Common myeloid progenitor, CD34-positive (primary cell): Measurements from ENCODE around the gene EIF5.
A peak's percentile ranks its signal among the peaks of the same experiment; 100 is the strongest.

Experiments
- CTCF ChIA-PET: fragments of 350-600 bp; sonication (Branson Sonifier 250); formaldehyde crosslinking; loops from one replicate; lab custom pipeline; 2021; ENCODE audit warnings: antibody characterized with exemption; lab: Charles Lee
- POLR2A ChIA-PET: fragments of 350-600 bp; sonication (Branson Sonifier 250); formaldehyde crosslinking; loops from one replicate; lab custom pipeline; 2021; ENCODE audit warnings: antibody characterized with exemption; lab: Charles Lee
- DNase-seq, 3 donors: peaks; one replicate each; pipeline versions ENCODE4 v3.0.0 to v3.0.0-alpha.2; 2013
- H3K27ac ChIP-seq, 2 experiments: 1 replicate in 1 of 2; 2 replicates in 1 of 2; pipeline ENCODE4 v1.7.0; 2013; ENCODE audit warnings: inconsistent platforms in 2 of 2, low read length in 2 of 2, mild to moderate bottlenecking in 2 of 2, low read depth in 1 of 2, moderate library complexity in 1 of 2; ENCODE audit not compliant: severe bottlenecking in 2 of 2, insufficient read depth in 1 of 2, poor library complexity in 1 of 2
- H3K27me3 ChIP-seq, 5 experiments: replicated peaks in 2 of 5; 1 replicate in 3 of 5; 2 replicates in 2 of 5; pipeline versions ENCODE4 v1.6.1 to v1.7.0; 2013; ENCODE audit warnings: low read length in 4 of 5, mild to moderate bottlenecking in 2 of 5, moderate library complexity in 2 of 5, inconsistent platforms in 1 of 5; ENCODE audit not compliant: insufficient read depth in 5 of 5, control insufficient read depth in 4 of 5
- H3K36me3 ChIP-seq, 4 experiments: 1 replicate in 2 of 4; 2 replicates in 2 of 4; pipeline versions ENCODE4 v1.6.1 to v1.7.0; 2013; ENCODE audit warnings: low read length in 3 of 4, control low read depth in 1 of 4, mild to moderate bottlenecking in 1 of 4; ENCODE audit not compliant: control insufficient read depth in 4 of 4, insufficient read depth in 4 of 4
- H3K4me1 ChIP-seq, 4 experiments: 1 replicate in 3 of 4; 2 replicates in 1 of 4; pipeline versions ENCODE4 v1.6.1 to v1.7.1; 2013; ENCODE audit warnings: low read length in 3 of 4, mild to moderate bottlenecking in 3 of 4, control low read depth in 1 of 4, inconsistent platforms in 1 of 4, moderate library complexity in 1 of 4; ENCODE audit not compliant: control insufficient read depth in 4 of 4, insufficient read depth in 4 of 4; ENCODE audit errors: control extremely low read depth in 1 of 4
- H3K4me3 ChIP-seq, 7 experiments: 1 replicate in 4 of 7; 2 replicates in 3 of 7; pipeline versions ENCODE4 v1.5.1 to v1.7.0; 2013; ENCODE audit warnings: mild to moderate bottlenecking in 7 of 7, low read length in 6 of 7, moderate library complexity in 6 of 7, inconsistent platforms in 2 of 7, low read depth in 2 of 7, control low read depth in 1 of 7; ENCODE audit not compliant: insufficient read depth in 4 of 7, control insufficient read depth in 1 of 7; ENCODE audit errors: extremely low read depth in 1 of 7
- H3K9me3 ChIP-seq, 5 experiments: 1 replicate in 4 of 5; 2 replicates in 1 of 5; pipeline versions ENCODE4 v1.6.1 to v1.7.1; 2013; ENCODE audit warnings: low read length in 4 of 5, mild to moderate bottlenecking in 2 of 5, inconsistent platforms in 1 of 5, low read depth in 1 of 5, moderate library complexity in 1 of 5; ENCODE audit not compliant: control insufficient read depth in 4 of 5, insufficient read depth in 2 of 5; ENCODE audit errors: control extremely low read depth in 1 of 5
- WGBS: methylation state at CpG from one replicate; pipeline ENCODE4 v1.1.5; 2013; ENCODE audit not compliant: insufficient coverage; 5-methylcytosine and 5-hydroxymethylcytosine counted together

The EIF5 gene

DNA sequence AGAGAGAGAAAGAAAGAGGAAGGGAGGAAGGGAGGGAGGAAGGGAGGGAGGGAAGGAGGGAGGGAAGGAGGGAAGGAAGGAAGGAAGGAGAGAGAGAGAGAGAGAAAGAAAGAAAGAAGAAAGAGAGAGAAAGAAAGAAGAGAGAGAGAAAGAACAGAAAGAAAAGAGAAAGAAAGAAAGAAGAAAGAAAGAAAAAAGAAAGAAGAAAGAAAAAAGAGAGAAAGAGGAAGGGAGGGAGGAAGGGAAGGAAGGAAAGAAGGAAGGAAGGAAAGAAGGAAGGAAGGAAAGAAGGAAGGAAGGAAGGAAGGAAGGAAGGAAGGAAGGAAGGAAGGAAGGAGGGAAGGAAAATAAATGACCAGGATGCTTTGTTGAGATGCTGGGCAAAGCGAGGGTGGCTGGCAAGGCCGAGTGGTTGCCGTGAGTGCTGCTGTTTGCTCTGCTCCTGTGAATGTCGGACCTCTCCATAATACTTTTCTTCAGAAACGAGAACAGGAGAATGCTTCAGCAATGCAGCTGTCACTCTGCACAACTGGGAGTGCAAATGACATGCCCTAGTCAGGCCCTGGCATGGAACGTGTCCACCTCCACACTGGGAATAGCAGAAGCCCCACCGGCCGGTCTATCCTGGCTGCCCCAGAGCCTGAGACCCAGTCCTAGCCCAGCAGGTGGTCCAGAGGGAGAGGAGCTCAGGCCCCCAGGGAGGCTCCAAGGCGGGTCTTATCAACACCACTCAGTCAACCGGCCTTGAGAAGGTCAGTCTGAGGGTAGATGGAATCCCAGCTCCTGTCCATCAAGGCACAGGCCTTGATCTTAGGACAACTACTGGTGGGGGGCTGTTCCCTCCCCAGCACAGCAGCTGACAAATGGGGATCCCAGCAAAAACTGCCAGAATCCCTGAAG lies 25.1 kb upstream of the EIF5 start:
- CTCF ChIA-PET: interaction anchor here (1.2 to 1.6 kb wide), 3 partner anchors 19 to 204 kb away, joined by 3 to 4 read pairs (median 3); no protein-coding TSS in a partner anchor
- 97% methylated on average over 10 of the region's 10 CpGs for WGBS
- POLR2A ChIA-PET: no interaction called here

DNA sequence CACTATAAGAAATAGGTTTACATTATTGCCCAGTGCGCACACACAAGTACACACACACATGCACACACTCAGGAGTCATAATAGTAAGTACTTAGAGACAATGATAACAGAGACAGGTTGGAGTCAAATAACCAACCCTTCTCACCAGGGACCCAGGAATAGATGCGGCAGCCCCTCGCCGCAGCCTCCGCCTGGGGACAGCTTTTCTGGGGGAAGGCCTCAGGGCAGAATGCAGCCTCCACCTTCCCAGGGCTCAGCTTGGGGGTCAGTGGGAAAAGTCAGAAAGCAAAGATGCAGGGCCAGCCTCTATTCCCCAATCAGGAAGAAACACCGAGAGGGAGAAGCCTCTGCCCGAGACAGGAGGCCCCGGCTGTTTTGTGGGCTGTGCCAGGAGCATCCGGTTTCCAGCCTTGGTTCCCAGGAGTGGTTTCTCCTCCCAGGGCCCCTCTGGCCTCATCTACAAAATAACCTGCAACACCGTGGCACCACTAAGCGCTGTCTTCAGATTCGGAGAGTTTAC lies 23.4 kb upstream of the EIF5 start:
- Histone ChIP-seq H3K4me3 (no peak overlapping the region), H3K36me3 (no peaks in the 10 kb centered on the region), H3K4me1 (peaks cover 0 to 4% (median 0%) of the 10 kb centered on the region in 4 experiments), H3K27ac (no peak overlapping the region), H3K27me3 (no peaks in the 10 kb centered on the region), H3K9me3 (peaks cover 0 to 3% (median 0%) of the 10 kb centered on the region in 5 experiments)
- DNase-seq: no peak
- ChIA-PET CTCF (interaction anchor here (1.5 kb wide), 1 partner anchor 168 kb away, joined by 3 read pairs; no protein-coding TSS in a partner anchor), POLR2A (no interaction called here)
- 97% methylated on average over 11 of the region's 12 CpGs for WGBS

More for the DNA sequence above, 25.1 kb upstream of the EIF5 start:
- H3K4me1 ChIP-seq: no peaks in the 10 kb centered on the region
- DNase-seq: no peak
- H3K4me3 ChIP-seq: no peak overlapping the region
- peaks cover 0 to 3% (median 0%) of the 10 kb centered on the region in 5 experiments for H3K9me3 ChIP-seq
- no peak overlapping the region for H3K27ac ChIP-seq
- H3K27me3 ChIP-seq: peaks cover 0 to 3% (median 0%) of the 10 kb centered on the region in 5 experiments
- no peaks in the 10 kb centered on the region for H3K36me3 ChIP-seq

DNA sequence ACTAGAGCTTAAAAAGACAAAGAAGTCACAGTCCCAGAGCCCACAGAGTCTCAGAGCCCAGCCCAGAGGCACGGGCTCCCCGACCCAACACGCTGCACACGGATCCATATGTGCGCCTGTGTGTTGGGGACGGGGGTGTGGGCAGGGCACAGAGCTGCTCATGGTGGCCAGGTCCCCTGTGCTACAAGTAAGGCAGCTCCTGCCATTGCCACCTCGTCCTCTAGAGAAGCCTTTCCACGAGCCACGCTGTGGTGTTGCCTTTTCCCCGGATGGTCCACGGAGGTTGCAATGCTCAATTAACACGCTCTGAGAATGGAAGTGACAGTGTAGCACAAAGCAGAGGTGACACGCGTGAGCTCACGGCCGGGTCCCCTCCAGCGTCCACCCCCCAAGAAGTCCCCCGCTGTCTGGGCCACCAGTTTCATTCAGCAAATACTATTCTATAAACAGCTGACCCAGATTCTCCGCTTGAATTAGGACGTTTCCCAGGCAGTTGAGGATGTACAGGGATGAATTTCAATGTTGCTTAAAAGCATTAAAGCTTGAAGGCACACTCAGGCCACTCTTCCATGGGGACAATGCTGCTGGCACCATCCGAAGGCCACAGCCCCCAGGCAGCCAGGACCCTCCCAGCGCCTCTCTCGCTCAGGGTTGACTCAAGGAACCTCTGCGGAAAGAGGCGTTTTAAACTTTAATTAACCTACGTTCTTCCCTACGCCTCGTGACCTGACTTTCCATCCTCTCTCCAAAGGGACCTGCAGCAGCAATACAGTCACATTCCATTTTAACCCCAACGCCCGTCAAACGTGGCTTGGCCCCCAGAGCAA lies 22.7 kb upstream of the EIF5 start:
- WGBS: 93% methylated on average over 27 of the region's 31 CpGs
- Histone ChIP-seq H3K36me3 (no peaks in the 10 kb centered on the region), H3K4me3 (no peak overlapping the region), H3K4me1 (peaks cover 0 to 4% (median 0%) of the 10 kb centered on the region in 4 experiments), H3K27me3 (no peaks in the 10 kb centered on the region), H3K27ac (no peak overlapping the region), H3K9me3 (peaks cover 0 to 3% (median 0%) of the 10 kb centered on the region in 5 experiments)
- CTCF ChIA-PET: interaction anchor here (1.0 to 1.5 kb wide), 2 partner anchors 15 to 169 kb away, joined by 3 read pairs; no protein-coding TSS in a partner anchor
- DNase-seq: no peak
- POLR2A ChIA-PET: no interaction called here

DNA sequence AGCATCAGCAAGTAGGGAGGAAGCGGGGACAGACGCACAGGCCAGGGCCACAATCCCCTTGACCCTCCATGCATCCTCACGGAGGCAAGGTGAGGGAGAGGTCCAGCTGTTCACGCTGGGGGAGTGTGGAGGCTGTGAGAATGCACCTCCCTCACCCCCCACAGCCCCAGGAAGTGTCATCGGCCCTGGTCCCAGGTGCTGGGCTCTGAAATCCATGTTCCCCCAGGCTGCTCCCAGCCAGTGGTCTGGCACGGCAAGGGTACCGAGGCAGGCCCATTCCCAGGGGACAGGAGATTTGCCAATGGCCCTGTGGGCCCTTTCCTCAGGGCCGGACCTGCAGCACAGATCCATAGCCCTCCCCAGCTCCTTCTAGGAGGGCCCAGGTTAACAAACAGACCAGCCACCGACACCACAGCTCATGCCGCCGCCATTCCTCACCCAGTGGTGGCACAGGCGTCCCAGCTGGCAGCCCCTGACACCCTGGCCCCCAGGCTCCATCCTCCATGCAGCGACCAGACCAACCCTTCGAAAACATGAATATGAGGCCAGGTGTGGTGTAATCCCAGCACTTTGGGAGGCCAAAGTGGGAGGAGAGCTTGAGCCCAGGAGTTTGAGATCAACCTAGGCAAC lies 21.9 kb upstream of the EIF5 start:
- no peaks in the 10 kb centered on the region for H3K27me3 ChIP-seq
- no peak overlapping the region for H3K4me3 ChIP-seq
- peaks cover 0 to 11% (median 4%) of the 10 kb centered on the region in 4 experiments for H3K4me1 ChIP-seq
- peaks cover 0 to 1% (median 0%) of the 10 kb centered on the region in 5 experiments for H3K9me3 ChIP-seq
- 86% methylated on average over 8 of the region's 14 CpGs for WGBS
- CTCF ChIA-PET: interaction anchor here (1.0 kb wide), 1 partner anchor 16 kb away, joined by 3 read pairs; no protein-coding TSS in a partner anchor
- DNase-seq: no peak
- H3K27ac ChIP-seq: no peak overlapping the region
- H3K36me3 ChIP-seq: no peaks in the 10 kb centered on the region
- POLR2A ChIA-PET: no interaction called here

DNA sequence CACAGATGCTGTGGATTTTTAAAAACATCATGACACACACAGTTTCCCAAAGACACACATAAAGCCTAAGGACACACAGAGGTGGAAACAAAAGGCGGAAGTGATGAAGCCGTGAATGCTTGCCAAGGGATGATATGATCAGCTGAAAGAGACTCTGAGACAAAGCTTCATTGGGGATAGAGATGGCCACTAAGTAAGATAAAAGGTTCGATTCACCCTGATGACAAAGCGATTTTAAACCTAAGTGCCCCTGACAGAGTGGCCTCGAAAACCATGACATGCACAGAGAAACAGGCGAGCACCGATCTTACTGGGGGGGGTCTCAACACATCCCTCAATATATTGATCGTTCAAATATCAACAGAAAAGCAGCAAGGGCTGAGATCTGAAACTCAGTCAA lies 20.3 kb upstream of the EIF5 start:
- POLR2A ChIA-PET: no interaction called here
- CTCF ChIA-PET: interaction anchor here (1.6 kb wide), 1 partner anchor 15 kb away, joined by 3 read pairs; no protein-coding TSS in a partner anchor
- no peaks in the 10 kb centered on the region for H3K27me3 ChIP-seq
- H3K36me3 ChIP-seq: no peaks in the 10 kb centered on the region
- peaks cover 0 to 26% (median 16%) of the 10 kb centered on the region in 4 experiments for H3K4me1 ChIP-seq
- peak overlapping the region in 1 of 2 experiments; percentile 56 for H3K27ac ChIP-seq
- no peak overlapping the region for H3K4me3 ChIP-seq
- WGBS: 93% methylated on average over 8 of the region's 8 CpGs
- no peak for DNase-seq
- H3K9me3 ChIP-seq: no peaks in the 10 kb centered on the region

DNA sequence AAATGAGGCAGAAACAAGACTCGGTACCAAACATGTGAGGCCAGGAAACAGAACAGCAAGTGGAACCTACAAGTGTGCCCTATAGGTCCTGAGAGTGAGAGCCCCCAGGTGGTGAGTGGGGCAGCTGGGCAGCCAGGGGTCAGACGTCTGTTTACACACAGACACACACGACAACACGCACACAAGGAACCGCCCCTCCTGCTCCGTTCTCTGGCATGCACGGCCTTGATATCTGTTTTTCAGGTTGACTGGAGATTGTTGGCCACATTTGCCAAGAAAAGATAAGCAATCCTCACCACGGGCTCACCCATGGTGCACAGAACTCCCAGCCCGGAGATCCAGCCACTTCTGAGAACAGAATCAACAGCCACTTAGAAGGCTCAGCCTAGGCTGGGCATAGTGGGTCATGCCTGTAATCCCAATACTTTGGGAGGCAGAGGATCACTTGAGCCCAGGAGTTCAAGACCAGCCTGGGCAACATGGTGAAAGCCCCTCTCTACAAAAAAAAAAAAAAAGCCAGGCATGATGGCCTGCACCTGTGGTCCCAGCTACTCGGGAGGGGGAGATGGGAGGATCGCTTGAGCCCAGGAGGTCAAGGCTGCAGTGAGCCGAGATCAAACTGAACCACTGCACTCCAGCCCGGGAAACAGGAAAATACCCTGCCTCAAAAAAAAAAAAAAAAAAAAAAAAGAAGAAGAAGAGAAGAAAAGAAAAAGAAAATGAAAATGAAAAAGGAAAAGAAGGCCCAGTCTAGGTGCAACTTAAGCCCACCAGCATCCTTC lies 19.4 kb upstream of the EIF5 start:
- ChIA-PET CTCF (interaction anchor here (0.6 to 1.6 kb wide), 2 partner anchors 16 to 240 kb away, joined by 3 read pairs; no protein-coding TSS in a partner anchor), POLR2A (no interaction called here)
- 77% methylated on average over 6 of the region's 13 CpGs for WGBS
- peak overlapping the region in 1 of 2 experiments; percentile 56 for H3K27ac ChIP-seq
- H3K4me1 ChIP-seq: peaks cover 0 to 29% (median 16%) of the 10 kb centered on the region in 4 experiments
- no peak overlapping the region for H3K4me3 ChIP-seq
- H3K36me3 ChIP-seq: no peaks in the 10 kb centered on the region
- no peaks in the 10 kb centered on the region for H3K27me3 ChIP-seq
- H3K9me3 ChIP-seq: no peaks in the 10 kb centered on the region
- DNase-seq: peak in 2 of 3 donors; percentile 34 to 62
